GM12878 (cell line): ENCODE results near the gene AKT1S1. TPM values are rescaled to one million over a fixed set of nuclear protein-coding genes. Genes with fewer than 3 reads are reported as not detected.

Source experiments
- BHLHE40 ChIP-seq, 2 experiments: fragments of 450-650 bp in 1 of 2; IDR thresholded peaks; 2 replicates each; pipeline ENCODE4 v1.6.1; 2011 to 2017; ENCODE audit warnings: low read depth in 2 of 2, borderline replicate concordance in 1 of 2, improper control_type of control experiment in 1 of 2, low read length in 1 of 2, mild to moderate bottlenecking in 1 of 2
- BMI1 ChIP-seq: fragments of 450-650 bp; IDR thresholded peaks from 2 replicates; pipeline ENCODE4 v1.6.1; 2016; ENCODE audit warnings: mild to moderate bottlenecking, moderate library complexity, borderline replicate concordance
- CBFB ChIP-seq: IDR thresholded peaks from 2 replicates; pipeline ENCODE4 v1.6.1; 2016; ENCODE audit warnings: antibody characterized with exemption, low read depth
- CEBPB ChIP-seq, 2 experiments: fragments of 150-350 bp in 1 of 2; IDR thresholded peaks; 2 replicates each; pipeline ENCODE4 v1.6.1; 2012 to 2014; ENCODE audit warnings: low read depth in 2 of 2, low read length in 2 of 2, borderline replicate concordance in 1 of 2, inconsistent platforms in 1 of 2
- CEBPZ ChIP-seq: fragments of 150-350 bp; IDR thresholded peaks from 2 replicates; pipeline ENCODE4 v1.6.1; 2016; ENCODE audit warnings: low read depth, low read length
- CHD1 ChIP-seq: IDR thresholded peaks from 2 replicates; pipeline ENCODE4 v1.6.1; 2012; ENCODE audit warnings: low read depth, low read length, improper control_type of control experiment
- FOS ChIP-seq: IDR thresholded peaks from 3 replicates; pipeline ENCODE4 v1.6.1; 2011; ENCODE audit warnings: borderline replicate concordance; ENCODE audit not compliant: insufficient read length; ENCODE audit errors: extremely low read depth
- HDAC2 ChIP-seq: fragments of 200-600 bp; sonication (generic); IDR thresholded peaks from 2 replicates; pipeline ENCODE4 v1.6.1; 2017
- HSF1 ChIP-seq: fragments of 150-350 bp; IDR thresholded peaks from 2 replicates; pipeline ENCODE4 v1.6.1; 2014; ENCODE audit warnings: mild to moderate bottlenecking, low read depth, low read length
- IKZF1 ChIP-seq: fragments of 450-650 bp; conservative IDR thresholded peaks from 2 replicates; pipeline ENCODE4 v1.6.1; 2017; ENCODE audit warnings: antibody characterized with exemption, mild to moderate bottlenecking
- KDM1A ChIP-seq: fragments of 200-600 bp; sonication (generic); IDR thresholded peaks from 2 replicates; pipeline ENCODE4 v1.6.1; 2016; ENCODE audit warnings: borderline replicate concordance
- MTA2 ChIP-seq: fragments of 450-650 bp; IDR thresholded peaks from 2 replicates; pipeline ENCODE4 v1.6.1; 2016; ENCODE audit warnings: low read depth, mild to moderate bottlenecking, moderate library complexity
- NBN ChIP-seq: fragments of 450-650 bp; IDR thresholded peaks from 2 replicates; pipeline ENCODE4 v1.6.1; 2016
- NFIC ChIP-seq: IDR thresholded peaks from 2 replicates; pipeline ENCODE4 v1.6.1; 2012; ENCODE audit warnings: low read depth, mild to moderate bottlenecking, inconsistent platforms, low read length, moderate library complexity
- NFXL1 ChIP-seq: fragments of 450-650 bp; IDR thresholded peaks from 2 replicates; pipeline ENCODE4 v1.6.1; 2017; ENCODE audit warnings: antibody characterized with exemption, mild to moderate bottlenecking, borderline replicate concordance
- NRF1 ChIP-seq: conservative IDR thresholded peaks from 2 replicates; pipeline ENCODE4 v1.6.1; 2011; ENCODE audit warnings: mild to moderate bottlenecking, low read depth, low read length, improper control_type of control experiment
- PBX3 ChIP-seq: IDR thresholded peaks from 2 replicates; pipeline ENCODE4 v1.6.1; 2011; ENCODE audit warnings: mild to moderate bottlenecking, low read depth, low read length, moderate library complexity; ENCODE audit not compliant: insufficient replicate concordance
- SIX5 ChIP-seq: IDR thresholded peaks from 2 replicates; pipeline ENCODE4 v1.6.1; 2011; ENCODE audit warnings: mild to moderate bottlenecking, low read depth, low read length, moderate library complexity; ENCODE audit not compliant: severe bottlenecking
- SMARCA5 ChIP-seq: fragments of 450-650 bp; IDR thresholded peaks from 2 replicates; pipeline ENCODE4 v1.6.1; 2017; ENCODE audit warnings: mild to moderate bottlenecking
- SUZ12 ChIP-seq: fragments of 200-600 bp; sonication (generic); IDR thresholded peaks from one replicate; pipeline ENCODE4 v1.6.1; 2018; ENCODE audit warnings: antibody characterized with exemption, mild to moderate bottlenecking; ENCODE audit not compliant: unreplicated experiment
- TAF1 ChIP-seq: IDR thresholded peaks from 2 replicates; pipeline ENCODE4 v1.6.1; 2011; ENCODE audit warnings: mild to moderate bottlenecking, low read depth, low read length, borderline replicate concordance
- TARDBP ChIP-seq: IDR thresholded peaks from 2 replicates; pipeline ENCODE4 v1.6.1; 2016; ENCODE audit warnings: borderline replicate concordance
- TCF12 ChIP-seq: IDR thresholded peaks from 2 replicates; pipeline ENCODE4 v1.6.1; 2011; ENCODE audit warnings: low read depth, mild to moderate bottlenecking, low read length
- USF2 ChIP-seq: IDR thresholded peaks from 2 replicates; pipeline ENCODE4 v1.6.1; 2011; ENCODE audit warnings: low read depth, low read length, improper control_type of control experiment, borderline replicate concordance
- polyA plus RNA-seq, 11 experiments: library from polyadenylated mRNA; depleted of rRNA in 4 of 11; unstranded in 6 of 11; stranded (reverse) in 5 of 11; fragments of >200 nt; fragmentation: Nextera tagmentation in 4 of 11; fragmentation: Illumina TruSeq in 1 of 11; extraction: Ambion mirVana in 4 of 11; extraction: Trizol in 1 of 11; gene quantifications; 1 replicate in 1 of 11; 2 replicates in 10 of 11; pipeline versions ENCODE4 v1.2.1 to v1.2.3, GENCODE V29; 2011 to 2016; ENCODE audit warnings: inconsistent platforms in 2 of 11, missing spikeins in 2 of 11, low read depth in 1 of 11
- total RNA-seq, 4 experiments: library from RNA; depleted of rRNA in 3 of 4; stranded (reverse); fragments of >200 nt in 3 of 4; fragmentation: Illumina TruSeq in 1 of 4; extraction: Trizol in 1 of 4; gene quantifications; 2 replicates each; pipeline versions ENCODE4 v1.2.1 to v1.2.3, GENCODE V29; 2013 to 2021

The AKT1S1 gene
- total and polyA plus RNA-seq, 10 of the 15 experiments (the other 5 are each of a cell fraction or from before 2014, with no cell fraction given) = 0.43 to 23.0 (median 12.3) TPM

- TF ChIP-seq PBX3 (no peak), BHLHE40 (IDR thresholded peaks at IDR 0.05; ENCODE audit: borderline replicate concordance in 1 of 2, low read depth in 2 of 2, low read length in 1 of 2) (peak; percentile 82 to 96), FOS (no peak), CEBPZ (no peak), SUZ12 (no peak), KDM1A (no peak), NFIC (no peak), HDAC2 (no peak), SMARCA5 (no peak; the same call in 1 of the 2 replicates), CEBPB (IDR thresholded peaks at IDR 0.05; ENCODE audit: borderline replicate concordance in 1 of 2, low read depth in 2 of 2, low read length in 2 of 2) (no peak), SIX5 (no peak), CHD1 (no peak), IKZF1 (no peak; the same call in 1 of the 2 replicates), NFXL1 (no peak), USF2 (no peak), BMI1 (no peak), TAF1 (no peak), TCF12 (no peak), TARDBP (no peak), NBN (peak; percentile 70; the same call in 1 of the 2 replicates), NRF1 (no peak), CBFB (no peak), HSF1 (no peak), MTA2 (no peak)
Observed at GRCh38 chr19:49890349-49891311, 13.5 kb upstream of the AKT1S1 start (continued).
